Peyer's patch (tissue), 4 donors: ENCODE measurements around the gene SHMT2. TPM values are rescaled to one million over a fixed set of nuclear protein-coding genes. Genes with fewer than 3 reads are reported as not detected.
A peak's percentile ranks its signal among the peaks of the same experiment; 100 is the strongest.

Source experiments
- DNase-seq, 3 donors: peaks; one replicate each; pipeline ENCODE4 v3.0.0-alpha.2; 2017 to 2019
- H3K27ac ChIP-seq, 4 donors: fragments of 200-600 bp; sonication (generic); one replicate each; pipeline ENCODE4 v1.5.1; 2016 to 2019
- H3K27me3 ChIP-seq, 2 donors: fragments of 200-600 bp; sonication (generic); one replicate each; pipeline ENCODE4 v1.5.1; 2019
- H3K36me3 ChIP-seq, 3 donors: fragments of 200-600 bp; sonication (generic); one replicate each; pipeline ENCODE4 v1.5.1; 2016 to 2019
- H3K4me1 ChIP-seq, 4 donors: fragments of 200-600 bp; sonication (generic); one replicate each; pipeline ENCODE4 v1.5.1; 2016 to 2019
- H3K4me3 ChIP-seq, 4 donors: fragments of 200-600 bp; sonication (generic); 1 replicate in 3 of 4; 2 replicates in 1 of 4; pipeline ENCODE4 v1.5.1; 2016 to 2019; ENCODE audit warnings: mild to moderate bottlenecking in 1 of 4
- H3K9me3 ChIP-seq, 4 donors: fragments of 200-600 bp; sonication (generic); one replicate each; pipeline ENCODE4 v1.5.1; 2016 to 2019; ENCODE audit warnings: mild to moderate bottlenecking in 1 of 4
- POLR2A ChIP-seq, 2 donors: fragments of 450-650 bp; IDR thresholded peaks; one replicate each; pipeline ENCODE4 v1.5.1; 2017; ENCODE audit warnings: antibody characterized with exemption in 2 of 2, mild to moderate bottlenecking in 2 of 2, moderate library complexity in 2 of 2
- total RNA-seq, 4 donors: library from RNA; depleted of rRNA; stranded (reverse); fragments of >200 nt; gene quantifications; one replicate each; pipeline ENCODE4 v1.1.0, GENCODE V29; 2016
- TF ChIP-seq, protein P1 (sequence below), 6 experiments: fragments of 450-650 bp in 4 of 6; fragments of 200-600 bp in 2 of 6; sonication (generic) in 1 of 6; IDR thresholded peaks; one replicate each; pipeline ENCODE4 v1.5.1; 2017 to 2019; ENCODE audit warnings: antibody characterized with exemption in 6 of 6, mild to moderate bottlenecking in 3 of 6, moderate library complexity in 1 of 6

Gene SHMT2
- total RNA-seq, 4 donors from 2014 or later: 34.4 to 72.6 (median 36.3) TPM

DNA sequence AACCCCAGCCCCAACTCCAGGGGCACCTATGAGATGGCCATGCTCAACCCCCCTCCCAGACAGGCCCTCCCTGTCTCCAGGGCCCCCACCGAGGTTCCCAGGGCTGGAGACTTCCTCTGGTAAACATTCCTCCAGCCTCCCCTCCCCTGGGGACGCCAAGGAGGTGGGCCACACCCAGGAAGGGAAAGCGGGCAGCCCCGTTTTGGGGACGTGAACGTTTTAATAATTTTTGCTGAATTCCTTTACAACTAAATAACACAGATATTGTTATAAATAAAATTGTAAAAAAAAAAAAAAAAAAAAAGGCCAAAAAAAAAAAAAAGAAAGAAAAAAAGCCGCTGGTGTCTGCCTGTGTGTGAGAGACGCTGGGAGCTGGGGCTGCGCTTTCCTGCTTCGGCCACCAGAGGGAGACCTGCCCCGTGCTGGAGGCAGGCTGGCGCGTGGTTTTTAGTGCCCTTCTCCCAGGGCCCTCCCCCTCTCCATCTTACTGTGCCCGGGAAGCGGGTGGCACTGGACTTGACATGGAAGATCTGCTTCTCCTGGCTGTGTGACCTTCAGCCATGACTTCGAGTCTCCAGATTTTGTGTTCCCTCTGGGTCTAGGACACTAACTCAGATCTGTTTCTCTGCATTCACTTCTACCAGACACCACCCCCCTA, 16.3 kb upstream of the SHMT2 start:
- Histone ChIP-seq H3K27me3 (peaks cover 0 to 36% of the 10 kb centered on the region in 2 donors), H3K36me3 (peaks cover 0 to 47% (median 0%) of the 10 kb centered on the region in 3 donors), H3K27ac (no peak overlapping the region), H3K9me3 (no peaks in the 10 kb centered on the region), H3K4me3 (no peak overlapping the region), H3K4me1 (peaks cover 0 to 38% (median 21%) of the 10 kb centered on the region in 4 donors)
- DNase-seq: peak; percentile 83 to 93 (median 89)
- no peak for TF ChIP-seq POLR2A (IDR thresholded peaks at IDR 0.05)
- TF ChIP-seq, protein P1, sequence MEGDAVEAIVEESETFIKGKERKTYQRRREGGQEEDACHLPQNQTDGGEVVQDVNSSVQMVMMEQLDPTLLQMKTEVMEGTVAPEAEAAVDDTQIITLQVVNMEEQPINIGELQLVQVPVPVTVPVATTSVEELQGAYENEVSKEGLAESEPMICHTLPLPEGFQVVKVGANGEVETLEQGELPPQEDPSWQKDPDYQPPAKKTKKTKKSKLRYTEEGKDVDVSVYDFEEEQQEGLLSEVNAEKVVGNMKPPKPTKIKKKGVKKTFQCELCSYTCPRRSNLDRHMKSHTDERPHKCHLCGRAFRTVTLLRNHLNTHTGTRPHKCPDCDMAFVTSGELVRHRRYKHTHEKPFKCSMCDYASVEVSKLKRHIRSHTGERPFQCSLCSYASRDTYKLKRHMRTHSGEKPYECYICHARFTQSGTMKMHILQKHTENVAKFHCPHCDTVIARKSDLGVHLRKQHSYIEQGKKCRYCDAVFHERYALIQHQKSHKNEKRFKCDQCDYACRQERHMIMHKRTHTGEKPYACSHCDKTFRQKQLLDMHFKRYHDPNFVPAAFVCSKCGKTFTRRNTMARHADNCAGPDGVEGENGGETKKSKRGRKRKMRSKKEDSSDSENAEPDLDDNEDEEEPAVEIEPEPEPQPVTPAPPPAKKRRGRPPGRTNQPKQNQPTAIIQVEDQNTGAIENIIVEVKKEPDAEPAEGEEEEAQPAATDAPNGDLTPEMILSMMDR (IDR thresholded peaks at IDR 0.05): peak; percentile 88 to 93 (median 91)

DNA sequence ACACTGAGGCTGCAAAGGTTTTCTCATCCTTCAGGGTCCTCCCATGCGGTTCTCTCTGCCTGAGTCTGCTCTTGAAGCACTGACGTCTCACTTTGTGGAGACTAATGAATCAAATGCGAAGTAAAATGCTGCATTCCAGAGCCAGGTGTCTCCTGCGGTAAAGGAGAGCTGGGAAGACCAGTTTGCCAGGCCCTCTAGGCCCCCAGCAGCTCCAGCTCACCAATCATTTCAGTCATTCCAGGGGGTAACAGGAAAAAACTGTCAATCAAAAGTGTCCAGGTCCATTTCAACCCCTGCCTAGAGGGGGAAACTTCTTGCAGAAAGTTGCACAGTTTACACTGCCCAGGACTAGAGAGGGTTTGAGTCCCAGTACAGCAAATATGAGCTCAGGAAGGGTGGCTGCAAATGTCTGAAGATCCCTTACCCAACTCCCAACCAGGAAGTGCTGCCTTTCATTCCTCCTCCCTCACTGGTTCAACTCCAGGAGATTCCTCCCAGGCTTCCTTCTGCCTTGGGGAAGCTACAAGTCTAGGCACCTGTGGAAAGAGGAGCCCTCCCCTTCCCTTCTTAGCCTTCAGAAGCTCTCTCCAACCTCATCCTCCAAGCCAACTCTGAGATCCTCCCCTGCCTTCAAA, 15.6 kb upstream of the SHMT2 start:
- Histone ChIP-seq H3K36me3 (peaks cover 0 to 40% (median 0%) of the 10 kb centered on the region in 3 donors), H3K27me3 (peaks cover 0 to 36% of the 10 kb centered on the region in 2 donors), H3K4me3 (no peak overlapping the region), H3K4me1 (peaks cover 0 to 38% (median 21%) of the 10 kb centered on the region in 4 donors), H3K27ac (no peak overlapping the region), H3K9me3 (no peaks in the 10 kb centered on the region)
- no peak for DNase-seq
- no peak for TF ChIP-seq POLR2A (IDR thresholded peaks at IDR 0.05)
- TF ChIP-seq, protein P1 (IDR thresholded peaks at IDR 0.05): no peak

DNA sequence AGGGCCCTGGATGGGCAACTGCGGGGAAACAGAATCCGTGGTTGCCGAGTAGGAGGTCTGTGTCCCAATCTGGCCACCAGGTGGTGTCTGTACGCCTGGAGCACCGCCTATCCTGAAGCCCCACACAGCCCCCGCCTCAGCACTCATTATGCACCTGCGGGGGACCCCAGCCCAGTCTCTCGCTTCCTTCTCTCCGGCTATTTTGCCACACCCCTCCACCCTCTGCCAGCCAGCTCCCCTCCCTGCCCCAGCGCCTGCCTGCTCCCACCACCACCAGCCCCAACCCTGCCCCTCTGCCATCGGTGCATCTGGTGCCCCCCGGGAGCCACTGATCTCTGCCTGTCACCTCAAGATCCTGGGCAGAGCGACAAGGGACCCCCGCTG, 15.1 kb upstream of the SHMT2 start:
- Histone ChIP-seq H3K27ac (no peak overlapping the region), H3K27me3 (peaks cover 0 to 41% of the 10 kb centered on the region in 2 donors), H3K4me1 (peaks cover 0 to 38% (median 21%) of the 10 kb centered on the region in 4 donors), H3K36me3 (peaks cover 0 to 35% (median 0%) of the 10 kb centered on the region in 3 donors), H3K4me3 (no peak overlapping the region), H3K9me3 (no peaks in the 10 kb centered on the region)
- peak; percentile 70 to 86 (median 70) for DNase-seq
- TF ChIP-seq POLR2A (IDR thresholded peaks at IDR 0.05): no peak
- TF ChIP-seq, protein P1 (IDR thresholded peaks at IDR 0.05): peak; percentile 55 to 77 (median 63)

DNA sequence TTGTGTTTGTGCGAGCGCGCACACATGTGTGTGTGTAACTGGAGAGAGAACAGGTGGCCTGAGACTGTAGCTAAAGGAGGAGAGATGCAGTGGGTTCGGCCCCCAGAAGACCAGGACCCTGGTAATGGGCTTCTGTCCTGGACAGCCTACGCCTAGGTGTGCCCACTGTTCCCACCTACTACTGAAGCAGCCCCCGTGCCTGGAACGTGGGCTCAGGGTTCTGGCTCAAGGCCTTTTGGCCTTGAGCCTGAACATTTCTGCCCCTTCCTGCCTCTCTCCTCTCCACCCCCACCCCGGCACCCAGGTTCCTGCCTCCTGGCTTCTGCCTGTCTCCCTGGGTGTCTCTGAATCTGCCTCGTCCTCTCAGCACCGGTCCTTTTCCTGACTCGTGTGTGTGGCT, 14.4 kb upstream of the SHMT2 start:
- Histone ChIP-seq H3K27me3 (peaks cover 0 to 48% of the 10 kb centered on the region in 2 donors), H3K4me1 (peaks cover 0 to 38% (median 21%) of the 10 kb centered on the region in 4 donors), H3K9me3 (no peaks in the 10 kb centered on the region), H3K4me3 (no peak overlapping the region), H3K27ac (no peak overlapping the region), H3K36me3 (peaks cover 0 to 29% (median 0%) of the 10 kb centered on the region in 3 donors)
- TF ChIP-seq, protein P1 (IDR thresholded peaks at IDR 0.05): no peak
- TF ChIP-seq POLR2A (IDR thresholded peaks at IDR 0.05): no peak
- no peak for DNase-seq

DNA sequence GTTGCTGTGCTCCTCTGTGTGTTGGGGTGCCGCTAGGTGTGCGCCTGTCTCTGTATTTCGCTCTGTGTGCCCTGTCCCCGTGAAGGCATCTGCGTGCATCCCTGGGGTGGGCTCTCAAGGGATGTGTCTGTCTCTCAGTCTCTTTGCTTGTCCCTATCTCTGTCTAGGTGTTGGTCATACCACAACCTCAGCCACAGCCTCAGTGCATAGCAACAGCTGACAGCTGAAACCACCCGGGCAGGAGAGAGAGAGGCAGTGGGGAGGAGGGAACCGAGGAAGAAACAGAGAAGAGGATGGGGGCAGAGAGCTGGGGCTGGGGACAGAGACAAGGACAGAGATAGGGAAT, 13.9 kb upstream of the SHMT2 start:
- Histone ChIP-seq H3K4me3 (peak overlapping the region in 3 of 4 donors; percentile 46 to 55 (median 53)), H3K36me3 (peaks cover 0 to 23% (median 0%) of the 10 kb centered on the region in 3 donors), H3K9me3 (no peaks in the 10 kb centered on the region), H3K4me1 (peaks cover 0 to 38% (median 21%) of the 10 kb centered on the region in 4 donors), H3K27me3 (peaks cover 0 to 54% of the 10 kb centered on the region in 2 donors), H3K27ac (peak overlapping the region in 1 of 4 donors; percentile 49)
- peak in 2 of 3 donors; percentile 33 to 64 for DNase-seq
- TF ChIP-seq POLR2A (IDR thresholded peaks at IDR 0.05): no peak
- TF ChIP-seq, protein P1 (IDR thresholded peaks at IDR 0.05): no peak
